ENCODE data around the gene RBFOX1. TPM values are rescaled to one million over a fixed set of nuclear protein-coding genes. Genes with fewer than 3 reads are reported as not detected.

The RBFOX1 gene
- total RNA-seq, 6 donors from 2014 or later, result not detected

- WGBS, 2 donors, result 90% methylated on average over 7 of the region's 7 CpGs
- DNase-seq, result no peak
- Histone ChIP-seq H3K4me3 (no peak overlapping the region), H3K36me3 (no peaks in the 10 kb centered on the region), H3K27ac (no peak overlapping the region), H3K9me3 (no peaks in the 10 kb centered on the region), H3K4me1 (no peaks in the 10 kb centered on the region), H3K27me3 (no peaks in the 10 kb centered on the region)
- TF ChIP-seq POLR2A (IDR thresholded peaks at IDR 0.05) (no peak), POLR2AphosphoS5 (IDR thresholded peaks at IDR 0.05) (no peak), EP300 (IDR thresholded peaks at IDR 0.05) (no peak)
- TF ChIP-seq, protein P1, sequence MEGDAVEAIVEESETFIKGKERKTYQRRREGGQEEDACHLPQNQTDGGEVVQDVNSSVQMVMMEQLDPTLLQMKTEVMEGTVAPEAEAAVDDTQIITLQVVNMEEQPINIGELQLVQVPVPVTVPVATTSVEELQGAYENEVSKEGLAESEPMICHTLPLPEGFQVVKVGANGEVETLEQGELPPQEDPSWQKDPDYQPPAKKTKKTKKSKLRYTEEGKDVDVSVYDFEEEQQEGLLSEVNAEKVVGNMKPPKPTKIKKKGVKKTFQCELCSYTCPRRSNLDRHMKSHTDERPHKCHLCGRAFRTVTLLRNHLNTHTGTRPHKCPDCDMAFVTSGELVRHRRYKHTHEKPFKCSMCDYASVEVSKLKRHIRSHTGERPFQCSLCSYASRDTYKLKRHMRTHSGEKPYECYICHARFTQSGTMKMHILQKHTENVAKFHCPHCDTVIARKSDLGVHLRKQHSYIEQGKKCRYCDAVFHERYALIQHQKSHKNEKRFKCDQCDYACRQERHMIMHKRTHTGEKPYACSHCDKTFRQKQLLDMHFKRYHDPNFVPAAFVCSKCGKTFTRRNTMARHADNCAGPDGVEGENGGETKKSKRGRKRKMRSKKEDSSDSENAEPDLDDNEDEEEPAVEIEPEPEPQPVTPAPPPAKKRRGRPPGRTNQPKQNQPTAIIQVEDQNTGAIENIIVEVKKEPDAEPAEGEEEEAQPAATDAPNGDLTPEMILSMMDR (IDR thresholded peaks at IDR 0.05), result no peak
- no peak for ATAC-seq (ENCODE audit: low FRiP score in 2 of 2)
Measured at GRCh38 chr16:7449808-7450207, 117.2 kb downstream of the RBFOX1 start.

GRCh38 chr16:7450440-7450839, 117.8 kb downstream of the RBFOX1 start:
- H3K27me3 ChIP-seq, result no peaks in the 10 kb centered on the region
- WGBS, 2 donors, result 73 to 77% methylated on average over 7 of the region's 7 CpGs
- ATAC-seq (ENCODE audit: low FRiP score in 2 of 2) (no peak), DNase-seq (no peak)
- TF ChIP-seq EP300 (IDR thresholded peaks at IDR 0.05), result no peak
- TF ChIP-seq POLR2A (IDR thresholded peaks at IDR 0.05), result no peak
- TF ChIP-seq, protein P1 (IDR thresholded peaks at IDR 0.05), result no peak
- TF ChIP-seq POLR2AphosphoS5 (IDR thresholded peaks at IDR 0.05), result no peak
- H3K4me3 ChIP-seq, result no peak overlapping the region
- H3K27ac ChIP-seq, result no peak overlapping the region
- H3K36me3 ChIP-seq, result no peaks in the 10 kb centered on the region
- no peaks in the 10 kb centered on the region for H3K4me1 ChIP-seq
- H3K9me3 ChIP-seq, result no peaks in the 10 kb centered on the region

DNA sequence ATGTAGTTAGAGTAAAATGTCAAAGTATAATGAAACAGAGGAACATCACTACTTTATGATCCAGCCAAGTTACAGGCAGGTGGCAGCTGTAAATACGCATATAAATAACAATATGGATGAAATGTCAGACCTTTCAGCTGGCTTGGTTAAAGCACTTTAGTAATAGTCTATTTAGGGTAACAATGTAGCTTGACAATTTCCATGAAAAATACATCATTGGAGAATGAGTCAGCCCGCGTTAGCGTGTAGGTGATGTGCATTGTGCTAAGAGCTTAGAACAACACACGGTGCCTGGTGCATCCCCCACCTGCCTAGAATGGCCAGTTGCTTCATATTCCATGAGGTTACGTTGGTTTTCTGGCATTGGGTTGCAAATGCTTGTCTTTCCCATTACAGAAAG, 119.4 kb downstream of the RBFOX1 start:
- H3K27ac ChIP-seq, result no peak overlapping the region
- no peak for DNase-seq
- no peaks in the 10 kb centered on the region for H3K4me1 ChIP-seq
- ATAC-seq (ENCODE audit: low FRiP score in 2 of 2), result no peak
- WGBS, 2 donors, result 80 to 86% methylated on average over 6 of the region's 6 CpGs
- no peak overlapping the region for H3K4me3 ChIP-seq
- H3K27me3 ChIP-seq, result no peaks in the 10 kb centered on the region
- H3K36me3 ChIP-seq, result no peaks in the 10 kb centered on the region
- TF ChIP-seq EP300 (IDR thresholded peaks at IDR 0.05), result no peak
- no peak for TF ChIP-seq POLR2AphosphoS5 (IDR thresholded peaks at IDR 0.05)
- H3K9me3 ChIP-seq, result no peaks in the 10 kb centered on the region

DNA sequence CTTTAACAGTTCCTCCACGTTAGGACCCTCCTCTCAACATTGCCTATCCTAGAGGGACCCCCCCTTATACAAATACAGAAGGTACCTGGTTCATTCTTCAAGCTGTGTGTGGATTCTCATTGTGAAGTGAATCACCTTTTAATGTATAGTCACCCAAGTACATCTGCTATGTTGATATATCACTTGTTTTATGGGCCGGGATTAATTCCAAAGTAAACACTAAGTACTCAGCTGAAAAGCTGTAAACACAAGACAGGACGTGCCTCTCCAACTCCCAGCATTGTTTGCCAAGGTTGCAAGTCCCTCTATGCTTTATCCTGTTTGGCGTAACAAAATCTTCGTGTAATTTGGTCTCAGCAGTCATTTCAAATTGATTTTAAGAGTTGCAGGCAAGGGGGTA, 123.6 kb downstream of the RBFOX1 start:
- ATAC-seq (ENCODE audit: low FRiP score in 2 of 2) (no peak), DNase-seq (no peak)
- 53 to 60% methylated on average over 5 of the region's 5 CpGs for WGBS, 2 donors
- H3K27me3 ChIP-seq, result no peaks in the 10 kb centered on the region
- H3K4me1 ChIP-seq, result no peaks in the 10 kb centered on the region
- TF ChIP-seq, protein P1 (IDR thresholded peaks at IDR 0.05), result no peak
- TF ChIP-seq POLR2A (IDR thresholded peaks at IDR 0.05) (no peak), POLR2AphosphoS5 (IDR thresholded peaks at IDR 0.05) (no peak), EP300 (IDR thresholded peaks at IDR 0.05) (no peak)
- no peak overlapping the region for H3K27ac ChIP-seq
- no peak overlapping the region for H3K4me3 ChIP-seq
- H3K36me3 ChIP-seq, result no peaks in the 10 kb centered on the region
- no peaks in the 10 kb centered on the region for H3K9me3 ChIP-seq

GRCh38 chr16:7458144-7458543, 125.5 kb downstream of the RBFOX1 start:
- H3K4me1 ChIP-seq, result no peaks in the 10 kb centered on the region
- 77 to 88% methylated on average over 3 of the region's 3 CpGs for WGBS, 2 donors
- no peak for DNase-seq
- no peaks in the 10 kb centered on the region for H3K9me3 ChIP-seq
- H3K27me3 ChIP-seq, result no peaks in the 10 kb centered on the region
- ATAC-seq (ENCODE audit: low FRiP score in 2 of 2), result no peak
- H3K36me3 ChIP-seq, result no peaks in the 10 kb centered on the region
- no peak overlapping the region for H3K27ac ChIP-seq
- no peak overlapping the region for H3K4me3 ChIP-seq
- TF ChIP-seq, protein P1 (IDR thresholded peaks at IDR 0.05), result no peak
- no peak for TF ChIP-seq POLR2AphosphoS5 (IDR thresholded peaks at IDR 0.05)
